CD14-positive monocyte (primary cell): Measurements from ENCODE around the gene ROBO1. TPM values are rescaled to one million over a fixed set of nuclear protein-coding genes. Genes with fewer than 3 reads are reported as not detected.

Source experiments
- DNase-seq, 3 donors: peaks; one replicate each; pipeline ENCODE4 v3.0.0-alpha.2; 2011 to 2022
- H2AFZ ChIP-seq: 2 replicates; pipeline ENCODE4 v1.6.0; 2012; ENCODE audit warnings: mild to moderate bottlenecking, low read depth, low read length, inconsistent platforms; ENCODE audit not compliant: insufficient read depth, poor library complexity, severe bottlenecking
- H3K27ac ChIP-seq, 2 donors: 1 replicate in 1 of 2; 2 replicates in 1 of 2; pipeline ENCODE4 v1.5.1; 2012 to 2013; ENCODE audit warnings: low read length in 2 of 2, control low read depth in 1 of 2, inconsistent platforms in 1 of 2, low read depth in 1 of 2, mild to moderate bottlenecking in 1 of 2
- H3K27me3 ChIP-seq, 2 donors: one replicate each; pipeline versions ENCODE4 v1.6.0 to v1.6.1; 2011 to 2013; ENCODE audit warnings: low read length in 2 of 2; ENCODE audit not compliant: control insufficient read depth in 2 of 2, insufficient read depth in 2 of 2
- H3K36me3 ChIP-seq, 2 donors: replicated peaks in 1 of 2; 1 replicate in 1 of 2; 2 replicates in 1 of 2; pipeline versions ENCODE4 v1.5.1 to v1.6.1; 2012 to 2013; ENCODE audit warnings: low read length in 2 of 2, control low read depth in 1 of 2, inconsistent platforms in 1 of 2, mild to moderate bottlenecking in 1 of 2; ENCODE audit not compliant: insufficient read depth in 2 of 2, control insufficient read depth in 1 of 2
- H3K4me1 ChIP-seq, 2 donors: 1 replicate in 1 of 2; 2 replicates in 1 of 2; pipeline versions ENCODE4 v1.5.1 to v1.6.1; 2012 to 2013; ENCODE audit warnings: low read length in 2 of 2, control low read depth in 1 of 2, inconsistent platforms in 1 of 2, mild to moderate bottlenecking in 1 of 2, moderate library complexity in 1 of 2; ENCODE audit not compliant: insufficient read depth in 2 of 2, control insufficient read depth in 1 of 2
- H3K4me2 ChIP-seq: replicated peaks from 2 replicates; pipeline ENCODE3; 2012; ENCODE audit warnings: low read length, moderate library complexity, mild to moderate bottlenecking; ENCODE audit not compliant: poor library complexity, severe bottlenecking; ENCODE audit errors: extremely low read depth
- H3K4me3 ChIP-seq, 3 experiments: fragments of 200-600 bp in 1 of 3; sonication (generic) in 1 of 3; replicated peaks in 1 of 3; 1 replicate in 2 of 3; 2 replicates in 1 of 3; pipeline ENCODE4 v1.5.1; 2011 to 2013; ENCODE audit warnings: low read length in 3 of 3, mild to moderate bottlenecking in 3 of 3, control low read depth in 2 of 3, low read depth in 2 of 3, inconsistent platforms in 1 of 3, moderate library complexity in 1 of 3
- H3K79me2 ChIP-seq: 2 replicates; pipeline ENCODE4 v1.6.0; 2012; ENCODE audit warnings: mild to moderate bottlenecking, control low read depth, inconsistent platforms, low read length, moderate library complexity; ENCODE audit not compliant: insufficient read depth
- H3K9ac ChIP-seq: 2 replicates; pipeline ENCODE4 v1.6.0; 2017; ENCODE audit warnings: low read length, mild to moderate bottlenecking; ENCODE audit not compliant: insufficient read depth, poor library complexity, severe bottlenecking
- H3K9me3 ChIP-seq, 2 donors: replicated peaks in 1 of 2; 1 replicate in 1 of 2; 2 replicates in 1 of 2; pipeline versions ENCODE4 v1.5.1 to v1.6.1; 2012 to 2013; ENCODE audit warnings: low read length in 2 of 2, control low read depth in 1 of 2; ENCODE audit not compliant: control insufficient read depth in 1 of 2, insufficient read depth in 1 of 2
- H4K20me1 ChIP-seq: 2 replicates; pipeline ENCODE4 v1.6.0; 2012; ENCODE audit warnings: mild to moderate bottlenecking, low read length, control low read depth, moderate library complexity; ENCODE audit not compliant: insufficient read depth
- H3K27ac Mint-ChIP-seq, 7 donors: one replicate each; pipeline ENCODE4 v1.8.0; 2020; ENCODE audit warnings: mild to moderate bottlenecking in 7 of 7, mixed read lengths in 7 of 7, moderate library complexity in 6 of 7, inconsistent platforms in 2 of 7
- H3K27me3 Mint-ChIP-seq, 3 donors: one replicate each; pipeline ENCODE4 v1.8.0; 2021 to 2022; ENCODE audit warnings: low read depth in 3 of 3, mild to moderate bottlenecking in 3 of 3, mixed read lengths in 3 of 3, moderate library complexity in 3 of 3, inconsistent platforms in 1 of 3
- H3K36me3 Mint-ChIP-seq, 2 donors: one replicate each; pipeline ENCODE4 v1.8.0; 2020; ENCODE audit warnings: mixed read lengths in 2 of 2, inconsistent platforms in 1 of 2, mild to moderate bottlenecking in 1 of 2
- H3K4me1 Mint-ChIP-seq: one replicate; pipeline ENCODE4 v1.8.0; 2020; ENCODE audit warnings: mild to moderate bottlenecking, mixed read lengths
- H3K4me3 Mint-ChIP-seq, 2 donors: one replicate each; pipeline ENCODE4 v1.8.0; 2020; ENCODE audit warnings: mild to moderate bottlenecking in 2 of 2, mixed read lengths in 2 of 2, moderate library complexity in 1 of 2
- H3K9me3 Mint-ChIP-seq, 7 donors: one replicate each; pipeline ENCODE4 v1.8.0; 2020 to 2022; ENCODE audit warnings: mixed read lengths in 7 of 7, mild to moderate bottlenecking in 6 of 7, moderate library complexity in 6 of 7, inconsistent platforms in 2 of 7
- CTCF ChIP-seq: fragments of 200-600 bp; IDR thresholded peaks from one replicate; pipeline ENCODE4 v1.8.0; 2022; ENCODE audit warnings: antibody characterized with exemption, mild to moderate bottlenecking
- WGBS: methylation state at CpG from one replicate; pipeline ENCODE4 v1.1.5; 2013; ENCODE audit warnings: missing lambda C conversion rate; ENCODE audit not compliant: insufficient coverage; 5-methylcytosine and 5-hydroxymethylcytosine counted together
- intact Hi-C, 2 donors: fragments of 100-400 bp; cut with micrococcal nuclease; formaldehyde crosslinking; loops; one replicate each; pipeline versions ENCODE4 v1.15.0 to v1.15.1; 2023
- polyA plus RNA-seq, 3 donors: library from polyadenylated mRNA; depleted of rRNA in 1 of 3; unstranded in 2 of 3; stranded (reverse) in 1 of 3; fragments of 300-500 nt in 2 of 3; fragments of >200 nt in 1 of 3; fragmentation: Illumina TruSeq in 2 of 3; gene quantifications; 1 replicate in 2 of 3; 2 replicates in 1 of 3; pipeline ENCODE4 v1.2.3, GENCODE V29; 2012 to 2021

ROBO1 gene
- polyA plus RNA-seq, 3 donors, result 0.09 to 0.10 TPM; not detected in 1

GRCh38 chr3:79564192-79564591 lies 203.6 kb downstream of the ROBO1 start:
- Mint-ChIP-seq H3K27ac (no peak overlapping the region), H3K27me3 (peaks cover 0 to 2% (median 0%) of the 10 kb centered on the region in 3 donors), H3K9me3 (peaks cover 0 to 3% (median 0%) of the 10 kb centered on the region in 7 donors), H3K4me3 (no peak overlapping the region), H3K4me1 (no peaks in the 10 kb centered on the region), H3K36me3 (no peaks in the 10 kb centered on the region)
- no peaks in the 10 kb centered on the region for H3K27me3 ChIP-seq
- no peaks in the 10 kb centered on the region for H3K36me3 ChIP-seq
- TF ChIP-seq CTCF, result no peak
- H4K20me1 ChIP-seq, result no peaks in the 10 kb centered on the region
- intact Hi-C loops, result no loop called here
- H3K79me2 ChIP-seq, result no peaks in the 10 kb centered on the region
- no peak overlapping the region for H3K4me3 ChIP-seq
- no peak overlapping the region for H3K4me2 ChIP-seq
- no peak overlapping the region for H3K9ac ChIP-seq
- H3K9me3 ChIP-seq, result no peaks in the 10 kb centered on the region
- H2AFZ ChIP-seq, result no peak overlapping the region
- no peak overlapping the region for H3K27ac ChIP-seq
- WGBS, result no CpG with 5 or more reads among the region's 1 CpG
- no peak for DNase-seq
- H3K4me1 ChIP-seq, result no peaks in the 10 kb centered on the region

- H2AFZ ChIP-seq, result no peak overlapping the region
- H3K27me3 ChIP-seq, result no peaks in the 10 kb centered on the region
- no peak overlapping the region for H3K4me2 ChIP-seq
- no peak overlapping the region for H3K9ac ChIP-seq
- intact Hi-C loops, result no loop called here
- Mint-ChIP-seq H3K27me3 (no peaks in the 10 kb centered on the region), H3K4me1 (no peaks in the 10 kb centered on the region), H3K27ac (no peak overlapping the region), H3K9me3 (peaks cover 0 to 3% (median 0%) of the 10 kb centered on the region in 7 donors), H3K4me3 (no peak overlapping the region), H3K36me3 (no peaks in the 10 kb centered on the region)
- WGBS, result 93% methylated on average over 2 of the region's 4 CpGs
- H3K27ac ChIP-seq, result no peak overlapping the region
- no peaks in the 10 kb centered on the region for H4K20me1 ChIP-seq
- no peak for TF ChIP-seq CTCF
- no peak for DNase-seq
- H3K4me3 ChIP-seq, result no peak overlapping the region
- H3K4me1 ChIP-seq, result no peaks in the 10 kb centered on the region
- H3K36me3 ChIP-seq, result no peaks in the 10 kb centered on the region
- no peaks in the 10 kb centered on the region for H3K9me3 ChIP-seq
- H3K79me2 ChIP-seq, result no peaks in the 10 kb centered on the region
Observed at GRCh38 chr3:79560698-79561097, 207.1 kb downstream of the ROBO1 start.
